GM23338 (cell line): Measurements from ENCODE around the gene TMPRSS9. TPM values are rescaled to one million over a fixed set of nuclear protein-coding genes. Genes with fewer than 3 reads are reported as not detected.

Experiments used
- ATAC-seq: fragments of 200-7000 bp; cut with Tn5 transposase; 3 replicates; pipeline ENCODE4 v1.9.1; 2020
- DNase-seq: peaks from one replicate; pipeline ENCODE4 v3.0.0-alpha.2; 2015; ENCODE audit warnings: low spot score
- H2AFZ ChIP-seq: fragments of 200-600 bp; sonication (generic); 2 replicates; pipeline ENCODE4 v1.8.0; 2016; ENCODE audit warnings: antibody characterized with exemption, mild to moderate bottlenecking, moderate library complexity
- H3F3A ChIP-seq: fragments of 200-600 bp; sonication (generic); replicated peaks from 2 replicates; pipeline ENCODE4 v1.8.0; 2017; ENCODE audit warnings: antibody characterized with exemption, mixed run types, low read depth
- H3K27ac ChIP-seq: fragments of 200-600 bp; sonication (generic); 2 replicates; pipeline ENCODE4 v1.6.1; 2016; ENCODE audit warnings: low read depth
- H3K27me3 ChIP-seq: fragments of 200-600 bp; sonication (generic); 2 replicates; pipeline ENCODE4 v1.8.0; 2016; ENCODE audit warnings: mild to moderate bottlenecking, mixed run types, moderate library complexity; ENCODE audit not compliant: insufficient read depth
- H3K36me3 ChIP-seq: fragments of 200-600 bp; sonication (generic); 2 replicates; pipeline ENCODE4 v1.8.0; 2016; ENCODE audit warnings: mild to moderate bottlenecking; ENCODE audit not compliant: insufficient read depth
- H3K4me1 ChIP-seq: fragments of 200-600 bp; sonication (generic); 2 replicates; pipeline ENCODE4 v1.8.0; 2016; ENCODE audit warnings: mild to moderate bottlenecking, moderate library complexity; ENCODE audit not compliant: insufficient read depth
- H3K4me2 ChIP-seq: fragments of 200-600 bp; sonication (generic); 2 replicates; pipeline ENCODE4 v1.7.1; 2017; ENCODE audit warnings: mixed run types
- H3K4me3 ChIP-seq: fragments of 200-600 bp; sonication (generic); 2 replicates; pipeline ENCODE4 v1.6.1; 2016; ENCODE audit warnings: mixed run types
- H3K79me2 ChIP-seq: fragments of 200-600 bp; sonication (generic); replicated peaks from 2 replicates; pipeline ENCODE4 v1.8.0; 2017; ENCODE audit warnings: mild to moderate bottlenecking; ENCODE audit not compliant: insufficient read depth
- H3K9me2 ChIP-seq: fragments of 200-600 bp; sonication (generic); 2 replicates; pipeline ENCODE4 v1.8.0; 2017; ENCODE audit not compliant: insufficient read depth
- H4K20me1 ChIP-seq: fragments of 200-600 bp; sonication (generic); replicated peaks from 2 replicates; pipeline ENCODE4 v1.8.0; 2017; ENCODE audit warnings: mild to moderate bottlenecking; ENCODE audit not compliant: insufficient read depth
- H3K27ac Mint-ChIP-seq: 2 replicates; pipeline ENCODE4 v1.8.0; 2020; ENCODE audit warnings: inconsistent platforms, mild to moderate bottlenecking, moderate library complexity, mixed read lengths
- H3K27me3 Mint-ChIP-seq: 3 replicates; pipeline ENCODE4 v1.8.0; 2022; ENCODE audit warnings: low read depth, mild to moderate bottlenecking, moderate library complexity, mixed read lengths, inconsistent platforms; ENCODE audit not compliant: insufficient read depth, poor library complexity
- H3K36me3 Mint-ChIP-seq: 3 replicates; pipeline ENCODE4 v1.8.0; 2021; ENCODE audit warnings: low read depth, mild to moderate bottlenecking, inconsistent platforms, moderate library complexity, mixed read lengths
- H3K4me1 Mint-ChIP-seq: 3 replicates; pipeline ENCODE4 v1.8.0; 2020; ENCODE audit warnings: mild to moderate bottlenecking, inconsistent platforms, mixed read lengths
- H3K4me3 Mint-ChIP-seq: 3 replicates; pipeline ENCODE4 v1.8.0; 2021; ENCODE audit warnings: moderate library complexity, mild to moderate bottlenecking, inconsistent platforms, mixed read lengths
- H3K9me3 Mint-ChIP-seq: 3 replicates; pipeline ENCODE4 v1.8.0; 2020; ENCODE audit warnings: moderate library complexity, mild to moderate bottlenecking, inconsistent platforms, mixed read lengths
- EZH2 ChIP-seq: fragments of 200-600 bp; sonication (generic); IDR thresholded peaks from one replicate; pipeline ENCODE4 v1.8.0; 2017; ENCODE audit warnings: antibody characterized with exemption, mild to moderate bottlenecking, low read depth; ENCODE audit not compliant: unreplicated experiment
- EZH2phosphoT487 ChIP-seq: fragments of 200-600 bp; sonication (generic); IDR thresholded peaks from one replicate; pipeline ENCODE4 v1.8.1; 2018; ENCODE audit warnings: antibody characterized with exemption; ENCODE audit not compliant: unreplicated experiment
- JUNB ChIP-seq: IDR thresholded peaks from one replicate; pipeline ENCODE4 v1.6.1; 2016; ENCODE audit warnings: antibody characterized with exemption; ENCODE audit not compliant: unreplicated experiment
- NANOG ChIP-seq: IDR thresholded peaks from 2 replicates; pipeline ENCODE4 v1.6.1; 2016; ENCODE audit warnings: antibody characterized with exemption, borderline replicate concordance
- STAT1 ChIP-seq: IDR thresholded peaks from one replicate; pipeline ENCODE4 v1.6.1; 2016; ENCODE audit warnings: antibody characterized with exemption; ENCODE audit not compliant: unreplicated experiment
- ZNF114 ChIP-seq: fragments of 250-450 bp; sonication (Bioruptor Pico); IDR thresholded peaks from 2 replicates; pipeline ENCODE4 v1.5.0; 2020; ENCODE audit warnings: mild to moderate bottlenecking, moderate library complexity
- polyA plus RNA-seq: library from polyadenylated mRNA; unstranded; fragments of >200 nt; fragmentation: Nextera tagmentation; extraction: Ambion mirVana; gene quantifications from 2 replicates; pipeline ENCODE4 v1.2.1, GENCODE V29; 2016
- total RNA-seq: library from RNA; depleted of rRNA; stranded (reverse); fragments of >200 nt; shearing (Covaris generic); gene quantifications from 2 replicates; pipeline ENCODE4 v1.2.3, GENCODE V29; 2014
- TF ChIP-seq, protein P1 (sequence below): IDR thresholded peaks from one replicate; pipeline ENCODE4 v1.6.1; 2018; ENCODE audit warnings: antibody characterized with exemption; ENCODE audit not compliant: unreplicated experiment
- TF ChIP-seq, protein P2 (sequence below): IDR thresholded peaks from 2 replicates; pipeline ENCODE4 v1.6.1; 2016; ENCODE audit warnings: antibody characterized with exemption
- TF ChIP-seq, protein P3 (sequence below): fragments of 250-450 bp; sonication (Bioruptor Pico); IDR thresholded peaks from 2 replicates; pipeline ENCODE4 v1.5.0; 2020; ENCODE audit warnings: mild to moderate bottlenecking, moderate library complexity

Gene TMPRSS9
- total and polyA plus RNA-seq, 2 experiments from 2014 or later, result 0.05 to 0.28 TPM

DNA sequence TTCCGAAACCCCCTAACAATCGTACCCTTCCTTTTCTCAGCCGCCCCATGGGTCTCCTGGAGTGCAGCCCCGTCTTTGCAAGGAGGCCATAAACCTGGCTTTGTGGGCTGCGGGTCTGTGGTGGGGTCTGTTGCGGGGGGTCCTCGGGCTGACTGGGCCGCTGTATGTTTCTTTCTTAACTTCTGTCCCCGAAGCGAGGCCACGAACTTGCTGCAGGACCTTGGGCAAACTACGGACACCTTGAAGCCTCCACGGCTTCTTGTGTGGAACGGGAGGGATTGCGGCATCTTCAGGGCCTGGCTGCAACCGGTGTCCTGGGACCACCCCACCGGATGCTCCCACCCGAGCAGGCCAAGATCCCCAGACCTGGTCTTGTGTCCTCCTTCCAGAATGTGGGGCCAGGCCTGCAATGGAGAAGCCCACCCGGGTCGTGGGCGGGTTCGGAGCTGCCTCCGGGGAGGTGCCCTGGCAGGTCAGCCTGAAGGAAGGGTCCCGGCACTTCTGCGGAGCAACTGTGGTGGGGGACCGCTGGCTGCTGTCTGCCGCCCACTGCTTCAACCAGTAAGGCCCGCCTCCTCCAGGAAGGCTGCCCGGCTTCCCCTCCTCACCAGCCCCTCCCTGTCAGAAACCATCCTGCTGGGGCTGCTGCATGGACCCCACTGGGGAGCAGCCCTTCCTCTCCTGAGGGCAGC lies 55.4 kb downstream of the TMPRSS9 start (continued):
- TF ChIP-seq JUNB, result no peak
- TF ChIP-seq, protein P1, sequence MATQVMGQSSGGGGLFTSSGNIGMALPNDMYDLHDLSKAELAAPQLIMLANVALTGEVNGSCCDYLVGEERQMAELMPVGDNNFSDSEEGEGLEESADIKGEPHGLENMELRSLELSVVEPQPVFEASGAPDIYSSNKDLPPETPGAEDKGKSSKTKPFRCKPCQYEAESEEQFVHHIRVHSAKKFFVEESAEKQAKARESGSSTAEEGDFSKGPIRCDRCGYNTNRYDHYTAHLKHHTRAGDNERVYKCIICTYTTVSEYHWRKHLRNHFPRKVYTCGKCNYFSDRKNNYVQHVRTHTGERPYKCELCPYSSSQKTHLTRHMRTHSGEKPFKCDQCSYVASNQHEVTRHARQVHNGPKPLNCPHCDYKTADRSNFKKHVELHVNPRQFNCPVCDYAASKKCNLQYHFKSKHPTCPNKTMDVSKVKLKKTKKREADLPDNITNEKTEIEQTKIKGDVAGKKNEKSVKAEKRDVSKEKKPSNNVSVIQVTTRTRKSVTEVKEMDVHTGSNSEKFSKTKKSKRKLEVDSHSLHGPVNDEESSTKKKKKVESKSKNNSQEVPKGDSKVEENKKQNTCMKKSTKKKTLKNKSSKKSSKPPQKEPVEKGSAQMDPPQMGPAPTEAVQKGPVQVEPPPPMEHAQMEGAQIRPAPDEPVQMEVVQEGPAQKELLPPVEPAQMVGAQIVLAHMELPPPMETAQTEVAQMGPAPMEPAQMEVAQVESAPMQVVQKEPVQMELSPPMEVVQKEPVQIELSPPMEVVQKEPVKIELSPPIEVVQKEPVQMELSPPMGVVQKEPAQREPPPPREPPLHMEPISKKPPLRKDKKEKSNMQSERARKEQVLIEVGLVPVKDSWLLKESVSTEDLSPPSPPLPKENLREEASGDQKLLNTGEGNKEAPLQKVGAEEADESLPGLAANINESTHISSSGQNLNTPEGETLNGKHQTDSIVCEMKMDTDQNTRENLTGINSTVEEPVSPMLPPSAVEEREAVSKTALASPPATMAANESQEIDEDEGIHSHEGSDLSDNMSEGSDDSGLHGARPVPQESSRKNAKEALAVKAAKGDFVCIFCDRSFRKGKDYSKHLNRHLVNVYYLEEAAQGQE, result no peak
- TF ChIP-seq, protein P2, sequence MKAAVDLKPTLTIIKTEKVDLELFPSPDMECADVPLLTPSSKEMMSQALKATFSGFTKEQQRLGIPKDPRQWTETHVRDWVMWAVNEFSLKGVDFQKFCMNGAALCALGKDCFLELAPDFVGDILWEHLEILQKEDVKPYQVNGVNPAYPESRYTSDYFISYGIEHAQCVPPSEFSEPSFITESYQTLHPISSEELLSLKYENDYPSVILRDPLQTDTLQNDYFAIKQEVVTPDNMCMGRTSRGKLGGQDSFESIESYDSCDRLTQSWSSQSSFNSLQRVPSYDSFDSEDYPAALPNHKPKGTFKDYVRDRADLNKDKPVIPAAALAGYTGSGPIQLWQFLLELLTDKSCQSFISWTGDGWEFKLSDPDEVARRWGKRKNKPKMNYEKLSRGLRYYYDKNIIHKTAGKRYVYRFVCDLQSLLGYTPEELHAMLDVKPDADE, result no peak
- no peak for TF ChIP-seq EZH2
- no peak for TF ChIP-seq STAT1
- no peak for TF ChIP-seq NANOG
- TF ChIP-seq ZNF114, result no peak
- no peak for TF ChIP-seq EZH2phosphoT487

DNA sequence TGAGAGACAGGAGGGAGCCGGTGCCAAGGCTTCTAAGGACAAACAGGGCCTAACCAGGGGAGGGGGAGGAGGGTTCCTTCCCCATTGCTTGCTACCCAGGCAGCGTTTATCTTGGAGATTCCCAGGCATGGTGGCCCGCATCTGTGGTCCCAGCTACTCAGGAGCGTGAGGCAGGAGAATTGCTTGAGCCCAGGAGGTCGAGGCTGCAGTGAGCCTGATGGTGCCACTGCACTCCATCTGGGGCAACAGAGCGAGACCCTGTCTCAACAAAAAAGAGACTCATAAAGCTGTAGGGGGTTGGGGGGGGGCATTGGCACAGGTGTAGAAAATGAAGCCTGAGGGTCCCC lies 55.9 kb downstream of the TMPRSS9 start:
- ATAC-seq (no peak), DNase-seq (no peak)
- peaks cover 4% of the 10 kb centered on the region; the same call in 2 of the 3 replicates for H3K36me3 Mint-ChIP-seq
- no peak overlapping the region for H3K4me3 ChIP-seq
- no peaks in the 10 kb centered on the region for H3K4me1 ChIP-seq
- no peaks in the 10 kb centered on the region for H3K9me2 ChIP-seq
- H3K27me3 Mint-ChIP-seq, result peaks cover 11% of the 10 kb centered on the region
- no peak overlapping the region for H3K4me2 ChIP-seq
- H3K79me2 ChIP-seq, result no peaks in the 10 kb centered on the region
- no peak overlapping the region for H3K27ac Mint-ChIP-seq
- no peak overlapping the region for H3K4me3 Mint-ChIP-seq
- H3K36me3 ChIP-seq, result no peaks in the 10 kb centered on the region
- peaks cover 3% of the 10 kb centered on the region; the same call in 1 of the 3 replicates for H3K9me3 Mint-ChIP-seq
- no peak overlapping the region for H3K27ac ChIP-seq
- no peak overlapping the region for H2AFZ ChIP-seq
- H3F3A ChIP-seq, result no peaks in the 10 kb centered on the region
- no peaks in the 10 kb centered on the region for H4K20me1 ChIP-seq
- H3K27me3 ChIP-seq, result no peaks in the 10 kb centered on the region
- H3K4me1 Mint-ChIP-seq, result no peaks in the 10 kb centered on the region
- TF ChIP-seq, protein P1, result no peak
- TF ChIP-seq EZH2, result no peak
- no peak for TF ChIP-seq ZNF114
- TF ChIP-seq, protein P3, sequence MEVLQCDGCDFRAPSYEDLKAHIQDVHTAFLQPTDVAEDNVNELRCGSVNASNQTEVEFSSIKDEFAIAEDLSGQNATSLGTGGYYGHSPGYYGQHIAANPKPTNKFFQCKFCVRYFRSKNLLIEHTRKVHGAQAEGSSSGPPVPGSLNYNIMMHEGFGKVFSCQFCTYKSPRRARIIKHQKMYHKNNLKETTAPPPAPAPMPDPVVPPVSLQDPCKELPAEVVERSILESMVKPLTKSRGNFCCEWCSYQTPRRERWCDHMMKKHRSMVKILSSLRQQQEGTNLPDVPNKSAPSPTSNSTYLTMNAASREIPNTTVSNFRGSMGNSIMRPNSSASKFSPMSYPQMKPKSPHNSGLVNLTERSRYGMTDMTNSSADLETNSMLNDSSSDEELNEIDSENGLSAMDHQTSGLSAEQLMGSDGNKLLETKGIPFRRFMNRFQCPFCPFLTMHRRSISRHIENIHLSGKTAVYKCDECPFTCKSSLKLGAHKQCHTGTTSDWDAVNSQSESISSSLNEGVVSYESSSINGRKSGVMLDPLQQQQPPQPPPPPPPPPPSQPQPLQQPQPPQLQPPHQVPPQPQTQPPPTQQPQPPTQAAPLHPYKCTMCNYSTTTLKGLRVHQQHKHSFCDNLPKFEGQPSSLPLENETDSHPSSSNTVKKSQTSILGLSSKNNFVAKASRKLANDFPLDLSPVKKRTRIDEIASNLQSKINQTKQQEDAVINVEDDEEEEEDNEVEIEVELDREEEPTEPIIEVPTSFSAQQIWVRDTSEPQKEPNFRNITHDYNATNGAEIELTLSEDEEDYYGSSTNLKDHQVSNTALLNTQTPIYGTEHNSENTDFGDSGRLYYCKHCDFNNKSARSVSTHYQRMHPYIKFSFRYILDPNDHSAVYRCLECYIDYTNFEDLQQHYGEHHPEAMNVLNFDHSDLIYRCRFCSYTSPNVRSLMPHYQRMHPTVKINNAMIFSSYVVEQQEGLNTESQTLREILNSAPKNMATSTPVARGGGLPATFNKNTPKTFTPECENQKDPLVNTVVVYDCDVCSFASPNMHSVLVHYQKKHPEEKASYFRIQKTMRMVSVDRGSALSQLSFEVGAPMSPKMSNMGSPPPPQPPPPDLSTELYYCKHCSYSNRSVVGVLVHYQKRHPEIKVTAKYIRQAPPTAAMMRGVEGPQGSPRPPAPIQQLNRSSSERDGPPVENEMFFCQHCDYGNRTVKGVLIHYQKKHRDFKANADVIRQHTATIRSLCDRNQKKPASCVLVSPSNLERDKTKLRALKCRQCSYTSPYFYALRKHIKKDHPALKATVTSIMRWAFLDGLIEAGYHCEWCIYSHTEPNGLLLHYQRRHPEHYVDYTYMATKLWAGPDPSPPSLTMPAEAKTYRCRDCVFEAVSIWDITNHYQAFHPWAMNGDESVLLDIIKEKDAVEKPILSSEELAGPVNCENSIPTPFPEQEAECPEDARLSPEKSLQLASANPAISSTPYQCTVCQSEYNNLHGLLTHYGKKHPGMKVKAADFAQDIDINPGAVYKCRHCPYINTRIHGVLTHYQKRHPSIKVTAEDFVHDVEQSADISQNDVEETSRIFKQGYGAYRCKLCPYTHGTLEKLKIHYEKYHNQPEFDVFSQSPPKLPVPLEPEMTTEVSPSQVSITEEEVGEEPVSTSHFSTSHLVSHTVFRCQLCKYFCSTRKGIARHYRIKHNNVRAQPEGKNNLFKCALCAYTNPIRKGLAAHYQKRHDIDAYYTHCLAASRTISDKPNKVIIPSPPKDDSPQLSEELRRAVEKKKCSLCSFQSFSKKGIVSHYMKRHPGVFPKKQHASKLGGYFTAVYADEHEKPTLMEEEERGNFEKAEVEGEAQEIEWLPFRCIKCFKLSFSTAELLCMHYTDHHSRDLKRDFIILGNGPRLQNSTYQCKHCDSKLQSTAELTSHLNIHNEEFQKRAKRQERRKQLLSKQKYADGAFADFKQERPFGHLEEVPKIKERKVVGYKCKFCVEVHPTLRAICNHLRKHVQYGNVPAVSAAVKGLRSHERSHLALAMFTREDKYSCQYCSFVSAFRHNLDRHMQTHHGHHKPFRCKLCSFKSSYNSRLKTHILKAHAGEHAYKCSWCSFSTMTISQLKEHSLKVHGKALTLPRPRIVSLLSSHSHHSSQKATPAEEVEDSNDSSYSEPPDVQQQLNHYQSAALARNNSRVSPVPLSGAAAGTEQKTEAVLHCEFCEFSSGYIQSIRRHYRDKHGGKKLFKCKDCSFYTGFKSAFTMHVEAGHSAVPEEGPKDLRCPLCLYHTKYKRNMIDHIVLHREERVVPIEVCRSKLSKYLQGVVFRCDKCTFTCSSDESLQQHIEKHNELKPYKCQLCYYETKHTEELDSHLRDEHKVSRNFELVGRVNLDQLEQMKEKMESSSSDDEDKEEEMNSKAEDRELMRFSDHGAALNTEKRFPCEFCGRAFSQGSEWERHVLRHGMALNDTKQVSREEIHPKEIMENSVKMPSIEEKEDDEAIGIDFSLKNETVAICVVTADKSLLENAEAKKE (CRISPR knock-in tag), result no peak
